Mononuclear cell (primary cell): Measurements from ENCODE around the gene SULT1B1. TPM values are rescaled to one million over a fixed set of nuclear protein-coding genes. Genes with fewer than 3 reads are reported as not detected.

Source experiments
- H3K27me3 ChIP-seq: 2 replicates; pipeline ENCODE4 v1.6.0; 2011; ENCODE audit warnings: low read length, control low read depth; ENCODE audit not compliant: insufficient read depth
- H3K4me1 ChIP-seq: 2 replicates; pipeline ENCODE4 v1.5.1; 2011; ENCODE audit warnings: mild to moderate bottlenecking, low read length, control low read depth; ENCODE audit not compliant: insufficient read depth
- H3K4me3 ChIP-seq: 2 replicates; pipeline ENCODE4 v1.5.1; 2011; ENCODE audit warnings: mild to moderate bottlenecking, low read length, moderate library complexity
- H3K9me3 ChIP-seq: 2 replicates; pipeline ENCODE4 v1.5.1; 2011; ENCODE audit warnings: low read depth, mild to moderate bottlenecking, control low read depth, low read length
- total RNA-seq: library from RNA; depleted of rRNA; stranded (reverse); fragments of >200 nt; gene quantifications from one replicate; pipeline ENCODE4 v1.2.3, GENCODE V29; 2012

SULT1B1 gene
- total RNA-seq, 1 donor, result 8.1 TPM

DNA sequence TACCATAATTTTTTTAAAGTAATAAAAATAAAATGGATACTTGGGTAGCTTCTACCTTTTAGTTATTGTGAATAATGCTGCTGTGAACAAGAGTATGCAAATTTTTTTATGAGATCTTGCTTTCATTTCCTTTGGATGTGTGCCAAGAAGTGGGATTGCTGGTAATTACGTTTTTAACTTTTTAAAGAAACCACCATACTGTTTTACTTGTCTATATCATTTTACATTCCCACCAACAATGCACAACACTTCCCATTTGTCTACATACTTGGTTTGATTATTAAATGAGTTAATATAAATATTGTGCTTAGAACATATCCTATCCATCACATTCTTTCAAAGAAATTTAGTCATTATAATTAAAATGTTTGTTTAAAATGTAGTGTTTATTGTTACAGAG lies 3.9 kb upstream of the SULT1B1 start:
- Histone ChIP-seq H3K4me3 (no peak overlapping the region), H3K4me1 (peaks cover 11% of the 10 kb centered on the region), H3K27me3 (no peaks in the 10 kb centered on the region), H3K9me3 (no peaks in the 10 kb centered on the region)

- H3K9me3 ChIP-seq, result no peaks in the 10 kb centered on the region
- H3K4me3 ChIP-seq, result no peak overlapping the region
- H3K4me1 ChIP-seq, result peaks cover 18% of the 10 kb centered on the region
- no peaks in the 10 kb centered on the region for H3K27me3 ChIP-seq
These were observed 2.8 kb upstream of the SULT1B1 start for GRCh38 chr4:69763233-69763632.

DNA sequence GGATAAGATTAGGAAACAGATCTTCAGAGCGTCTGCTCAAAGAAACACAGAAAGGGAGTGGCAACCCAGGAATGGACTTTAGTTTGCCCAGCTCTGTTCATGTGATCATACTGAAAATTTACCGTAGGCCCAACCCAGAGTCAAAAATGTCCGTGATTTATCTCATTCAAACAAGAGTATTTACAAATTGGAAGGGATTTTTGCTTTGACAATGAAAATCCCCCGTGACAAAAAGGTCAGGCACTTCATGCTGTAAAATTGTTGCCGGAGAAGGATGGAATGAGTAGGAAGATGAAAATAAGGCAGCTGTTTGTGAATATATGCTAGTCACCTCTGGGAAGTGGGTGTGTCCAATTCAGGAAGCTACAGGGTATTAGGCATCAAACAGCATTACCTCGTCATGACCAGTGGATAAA lies 1.2 kb downstream of the SULT1B1 start:
- H3K4me3 ChIP-seq, result peak overlapping the region; percentile 39
- H3K27me3 ChIP-seq, result no peaks in the 10 kb centered on the region
- H3K4me1 ChIP-seq, result peaks cover 30% of the 10 kb centered on the region
- no peaks in the 10 kb centered on the region for H3K9me3 ChIP-seq

GRCh38 chr4:69757464-69757863 lies 3.0 kb downstream of the SULT1B1 start:
- Histone ChIP-seq H3K9me3 (no peaks in the 10 kb centered on the region), H3K4me1 (peaks cover 35% of the 10 kb centered on the region), H3K4me3 (no peak overlapping the region), H3K27me3 (no peaks in the 10 kb centered on the region)

DNA sequence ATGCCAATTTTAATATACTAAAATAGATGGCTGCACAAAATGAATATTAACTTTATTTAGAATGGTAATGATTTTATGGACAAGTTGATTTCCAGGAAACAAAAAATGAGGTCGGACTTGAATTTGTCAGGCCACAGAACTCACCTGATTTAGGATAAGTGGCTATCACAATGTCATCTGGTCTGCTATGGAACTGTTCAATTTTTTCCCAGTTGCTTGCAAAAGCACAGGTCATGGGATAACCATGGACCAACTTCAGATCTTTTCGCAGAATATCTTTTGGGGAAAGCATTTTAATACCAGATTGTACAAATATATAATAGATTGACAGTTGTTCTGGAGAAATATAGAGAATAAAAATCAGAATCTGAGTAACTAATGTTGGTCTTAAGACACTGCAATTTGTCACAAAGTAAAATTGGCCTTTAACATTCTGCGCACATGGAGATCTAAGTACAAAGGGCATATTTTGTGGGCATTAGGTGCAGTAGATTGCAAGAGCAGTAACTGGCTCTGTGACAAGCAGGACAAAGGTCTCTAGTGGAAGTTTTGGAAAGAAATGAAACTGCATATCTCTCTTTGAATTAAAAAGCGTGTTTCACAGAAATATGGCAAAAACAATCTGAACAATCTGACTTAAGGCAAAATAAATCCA lies 5.4 kb downstream of the SULT1B1 start:
- H3K4me1 ChIP-seq, result peaks cover 29% of the 10 kb centered on the region
- no peak overlapping the region for H3K4me3 ChIP-seq
- H3K27me3 ChIP-seq, result no peaks in the 10 kb centered on the region
- no peaks in the 10 kb centered on the region for H3K9me3 ChIP-seq

DNA sequence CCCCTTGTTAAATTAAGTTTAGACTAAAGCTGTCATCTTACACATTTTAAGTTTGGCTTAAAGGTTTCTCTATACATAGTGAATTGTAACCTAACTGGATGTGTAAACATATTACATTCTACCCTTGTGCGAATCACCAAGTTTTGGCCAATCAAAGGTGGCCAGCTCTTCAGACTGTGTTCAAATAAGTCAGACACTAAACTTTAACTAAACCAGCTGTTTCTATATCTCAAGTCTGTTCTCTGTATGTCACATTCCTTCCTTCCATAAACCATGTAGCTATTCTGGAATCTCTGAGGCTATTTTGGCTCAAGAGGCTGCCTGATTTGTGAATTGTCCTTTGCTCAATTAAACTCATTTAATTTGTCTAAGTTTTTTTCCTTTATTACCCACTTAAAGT lies 6.7 kb downstream of the SULT1B1 start:
- no peak overlapping the region for H3K4me3 ChIP-seq
- H3K27me3 ChIP-seq, result no peaks in the 10 kb centered on the region
- H3K4me1 ChIP-seq, result peaks cover 22% of the 10 kb centered on the region
- no peaks in the 10 kb centered on the region for H3K9me3 ChIP-seq

DNA sequence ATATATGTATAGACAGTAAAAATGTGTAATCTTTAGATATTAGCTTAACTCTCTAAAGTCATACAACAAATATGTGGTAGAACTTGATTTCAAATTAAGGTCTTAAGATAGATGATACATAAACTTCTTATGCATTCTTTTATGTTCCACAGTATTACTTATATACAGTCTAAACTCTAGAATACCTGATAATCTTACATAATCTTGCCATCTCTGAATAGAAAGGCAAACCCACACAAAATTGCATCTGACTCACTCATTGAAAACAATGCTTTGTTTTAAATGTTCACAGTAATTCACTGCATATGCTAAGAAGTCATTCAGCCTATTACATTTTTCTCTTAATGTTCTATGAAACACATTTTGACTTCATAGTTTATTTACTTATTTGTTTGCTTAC lies 10.1 kb downstream of the SULT1B1 start:
- H3K4me3 ChIP-seq, result no peak overlapping the region
- peaks cover 8% of the 10 kb centered on the region for H3K9me3 ChIP-seq
- H3K27me3 ChIP-seq, result no peaks in the 10 kb centered on the region
- H3K4me1 ChIP-seq, result peaks cover 9% of the 10 kb centered on the region

DNA sequence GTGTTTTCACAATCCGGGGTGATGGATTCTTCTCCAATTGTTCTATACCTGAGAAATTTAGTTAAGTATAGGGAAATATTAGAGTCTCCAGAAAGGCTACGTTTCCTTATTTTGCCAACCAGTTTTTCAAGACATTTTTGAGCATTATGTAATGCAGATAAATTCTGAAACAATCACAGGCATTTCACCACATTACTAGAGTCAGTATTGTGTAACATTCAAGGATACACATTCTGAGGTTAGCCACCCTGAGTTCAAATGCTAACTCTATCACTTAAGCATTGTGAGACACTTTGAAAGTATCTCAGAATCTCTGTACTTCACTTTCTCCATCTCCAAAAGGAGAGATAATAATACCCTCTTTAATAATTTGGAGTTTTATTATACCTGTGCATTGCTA lies 10.6 kb downstream of the SULT1B1 start:
- peaks cover 12% of the 10 kb centered on the region for H3K9me3 ChIP-seq
- peaks cover 9% of the 10 kb centered on the region for H3K4me1 ChIP-seq
- no peak overlapping the region for H3K4me3 ChIP-seq
- H3K27me3 ChIP-seq, result no peaks in the 10 kb centered on the region

DNA sequence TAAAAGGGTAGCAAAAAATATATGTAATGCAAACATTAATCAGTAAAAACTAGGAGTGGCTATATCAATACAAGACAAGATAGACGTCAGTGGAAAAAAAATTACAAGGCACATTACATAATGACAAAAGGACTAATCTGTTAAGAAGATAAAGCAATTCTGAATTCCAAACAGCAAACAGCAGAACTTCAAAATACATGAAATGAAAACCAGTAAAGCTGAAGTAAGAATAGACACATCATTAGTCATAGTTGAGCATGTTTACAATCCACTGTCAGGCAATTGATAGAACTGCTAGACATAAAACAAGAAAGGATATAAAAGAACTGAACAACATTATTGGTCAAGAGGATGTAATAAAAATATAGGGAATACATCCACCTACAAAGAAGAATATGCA lies 12.2 kb downstream of the SULT1B1 start:
- no peak overlapping the region for H3K4me3 ChIP-seq
- no peaks in the 10 kb centered on the region for H3K27me3 ChIP-seq
- H3K9me3 ChIP-seq, result peaks cover 12% of the 10 kb centered on the region
- H3K4me1 ChIP-seq, result peaks cover 10% of the 10 kb centered on the region

GRCh38 chr4:69744157-69744478 lies 16.3 kb downstream of the SULT1B1 start:
- Histone ChIP-seq H3K27me3 (no peaks in the 10 kb centered on the region), H3K4me3 (no peak overlapping the region), H3K4me1 (peaks cover 12% of the 10 kb centered on the region), H3K9me3 (peaks cover 27% of the 10 kb centered on the region)

DNA sequence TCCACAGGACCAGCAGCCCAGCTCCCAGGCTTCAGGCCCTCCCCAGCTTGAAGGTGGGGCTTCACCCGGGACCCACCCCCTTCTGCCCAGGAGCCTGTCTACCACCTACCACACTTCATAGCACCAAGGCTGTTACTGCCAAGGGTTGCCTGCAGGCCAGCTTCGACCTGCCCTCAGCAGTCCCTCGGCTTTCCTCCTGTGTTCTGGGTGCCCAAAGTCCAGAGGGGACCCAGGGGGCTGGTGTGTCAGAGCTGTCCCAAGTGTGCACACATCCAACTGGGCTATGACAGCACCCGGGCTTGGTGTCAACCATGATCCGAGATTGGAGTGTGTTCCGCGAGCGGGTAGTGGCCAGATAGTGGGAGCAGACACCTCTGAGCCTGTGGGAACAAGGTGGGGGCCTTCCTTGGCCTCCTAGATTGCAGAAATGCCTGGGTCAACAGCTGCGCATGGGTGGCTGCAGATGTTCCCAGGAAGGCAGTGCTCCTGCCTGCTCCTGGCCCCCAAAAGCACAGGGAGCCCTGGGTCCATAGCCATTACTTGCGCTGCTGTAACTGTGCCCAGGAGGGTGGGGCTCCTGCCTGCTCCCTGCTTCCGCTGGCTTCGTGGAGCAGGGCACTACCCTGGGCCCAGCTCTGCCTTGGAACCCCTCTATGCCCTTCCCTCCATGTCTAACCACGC lies 16.8 kb downstream of the SULT1B1 start:
- H3K27me3 ChIP-seq, result no peaks in the 10 kb centered on the region
- peaks cover 27% of the 10 kb centered on the region for H3K9me3 ChIP-seq
- H3K4me3 ChIP-seq, result no peak overlapping the region
- peaks cover 12% of the 10 kb centered on the region for H3K4me1 ChIP-seq

DNA sequence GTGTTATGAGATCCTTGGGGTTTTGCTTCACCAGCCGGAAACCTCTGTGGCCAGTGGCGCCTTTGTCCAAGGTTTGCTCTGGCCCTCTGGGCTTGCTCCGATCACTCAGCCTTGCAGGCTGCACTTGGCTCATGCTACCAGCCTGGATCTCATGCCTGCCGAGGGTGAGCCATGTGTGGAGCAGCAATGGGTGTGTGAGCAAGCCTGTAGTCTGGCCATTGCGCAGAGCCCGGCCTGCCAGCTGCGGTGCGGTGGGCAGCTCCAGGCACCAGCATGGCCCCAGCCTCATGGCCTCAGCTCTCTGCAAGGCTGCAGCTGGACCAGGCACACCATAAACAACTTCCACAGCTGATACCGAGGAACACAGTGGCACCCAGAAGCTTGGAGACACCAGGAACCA lies 17.8 kb downstream of the SULT1B1 start:
- Histone ChIP-seq H3K9me3 (peaks cover 27% of the 10 kb centered on the region), H3K27me3 (no peaks in the 10 kb centered on the region), H3K4me3 (no peak overlapping the region), H3K4me1 (peaks cover 12% of the 10 kb centered on the region)

- H3K4me1 ChIP-seq, result peaks cover 18% of the 10 kb centered on the region
- H3K9me3 ChIP-seq, result peaks cover 16% of the 10 kb centered on the region
- H3K4me3 ChIP-seq, result no peak overlapping the region
- H3K27me3 ChIP-seq, result no peaks in the 10 kb centered on the region
These were observed 21.5 kb downstream of the SULT1B1 start for GRCh38 chr4:69738872-69739271.

DNA sequence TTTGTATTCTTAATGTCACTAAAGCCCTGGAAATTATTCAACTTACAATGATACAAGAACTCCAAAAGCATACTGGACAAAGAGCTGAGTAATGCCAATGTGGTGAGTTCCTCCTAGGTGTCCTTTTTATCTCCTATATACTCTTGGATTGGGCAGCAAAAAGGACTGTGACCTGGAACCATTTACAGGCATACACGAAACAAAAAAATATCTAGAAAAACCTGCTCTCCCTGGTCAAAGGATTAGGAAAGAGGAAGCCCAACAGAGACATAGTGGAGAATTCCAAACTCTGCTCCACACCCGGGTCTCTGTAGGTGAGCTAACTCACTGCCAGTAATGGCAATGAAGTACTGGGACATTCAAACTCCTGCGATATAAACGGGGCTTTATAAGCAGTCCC lies 25.3 kb downstream of the SULT1B1 start:
- no peaks in the 10 kb centered on the region for H3K27me3 ChIP-seq
- H3K9me3 ChIP-seq, result no peaks in the 10 kb centered on the region
- no peak overlapping the region for H3K4me3 ChIP-seq
- peaks cover 6% of the 10 kb centered on the region for H3K4me1 ChIP-seq

DNA sequence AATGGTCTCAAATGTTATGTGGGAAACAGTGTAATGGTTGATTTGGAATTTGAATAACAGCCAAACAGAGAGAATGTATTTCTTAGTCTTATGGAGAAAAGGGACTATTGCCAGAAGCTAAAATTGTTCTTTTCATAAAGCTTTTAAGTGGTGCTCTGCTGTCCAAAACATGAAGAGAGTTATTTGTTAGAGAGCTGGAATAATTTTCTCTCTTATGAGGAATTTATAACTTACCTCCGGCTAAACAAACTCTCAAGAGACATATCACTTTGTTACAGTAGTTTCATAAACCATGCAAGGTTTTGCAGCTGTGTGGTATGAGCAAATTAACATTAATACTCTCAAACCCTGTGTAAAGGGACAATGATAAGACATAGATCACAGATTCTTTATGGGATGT lies 28.6 kb downstream of the SULT1B1 start:
- no peaks in the 10 kb centered on the region for H3K27me3 ChIP-seq
- peaks cover 6% of the 10 kb centered on the region for H3K4me1 ChIP-seq
- H3K4me3 ChIP-seq, result no peak overlapping the region
- no peaks in the 10 kb centered on the region for H3K9me3 ChIP-seq

- Histone ChIP-seq H3K9me3 (no peaks in the 10 kb centered on the region), H3K4me1 (peaks cover 5% of the 10 kb centered on the region), H3K27me3 (no peaks in the 10 kb centered on the region), H3K4me3 (no peak overlapping the region)
These were observed 29.2 kb downstream of the SULT1B1 start for GRCh38 chr4:69731241-69731640.
